LNCaP clone FGC (cell line): ENCODE results near the gene EFNB3.

Source experiments
- DNase-seq: peaks from one replicate; pipeline ENCODE4 v3.0.0-alpha.2; 2011; ENCODE audit warnings: low read depth
- H3K4me3 ChIP-seq: 2 replicates; pipeline ENCODE4 v1.5.1; 2011; ENCODE audit warnings: mild to moderate bottlenecking, low read depth, low read length, control low read depth
- TF ChIP-seq, protein P1 (sequence below): IDR thresholded peaks from 2 replicates; pipeline ENCODE4 v1.5.1; 2012; ENCODE audit warnings: mild to moderate bottlenecking; ENCODE audit not compliant: control insufficient read depth, insufficient read depth; ENCODE audit errors: extremely low read depth

EFNB3 gene

GRCh38 chr17:7754656-7755055 lies 49.7 kb downstream of the EFNB3 start:
- TF ChIP-seq, protein P1, sequence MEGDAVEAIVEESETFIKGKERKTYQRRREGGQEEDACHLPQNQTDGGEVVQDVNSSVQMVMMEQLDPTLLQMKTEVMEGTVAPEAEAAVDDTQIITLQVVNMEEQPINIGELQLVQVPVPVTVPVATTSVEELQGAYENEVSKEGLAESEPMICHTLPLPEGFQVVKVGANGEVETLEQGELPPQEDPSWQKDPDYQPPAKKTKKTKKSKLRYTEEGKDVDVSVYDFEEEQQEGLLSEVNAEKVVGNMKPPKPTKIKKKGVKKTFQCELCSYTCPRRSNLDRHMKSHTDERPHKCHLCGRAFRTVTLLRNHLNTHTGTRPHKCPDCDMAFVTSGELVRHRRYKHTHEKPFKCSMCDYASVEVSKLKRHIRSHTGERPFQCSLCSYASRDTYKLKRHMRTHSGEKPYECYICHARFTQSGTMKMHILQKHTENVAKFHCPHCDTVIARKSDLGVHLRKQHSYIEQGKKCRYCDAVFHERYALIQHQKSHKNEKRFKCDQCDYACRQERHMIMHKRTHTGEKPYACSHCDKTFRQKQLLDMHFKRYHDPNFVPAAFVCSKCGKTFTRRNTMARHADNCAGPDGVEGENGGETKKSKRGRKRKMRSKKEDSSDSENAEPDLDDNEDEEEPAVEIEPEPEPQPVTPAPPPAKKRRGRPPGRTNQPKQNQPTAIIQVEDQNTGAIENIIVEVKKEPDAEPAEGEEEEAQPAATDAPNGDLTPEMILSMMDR, result no peak
- DNase-seq, result no peak
- H3K4me3 ChIP-seq, result no peak overlapping the region

DNA sequence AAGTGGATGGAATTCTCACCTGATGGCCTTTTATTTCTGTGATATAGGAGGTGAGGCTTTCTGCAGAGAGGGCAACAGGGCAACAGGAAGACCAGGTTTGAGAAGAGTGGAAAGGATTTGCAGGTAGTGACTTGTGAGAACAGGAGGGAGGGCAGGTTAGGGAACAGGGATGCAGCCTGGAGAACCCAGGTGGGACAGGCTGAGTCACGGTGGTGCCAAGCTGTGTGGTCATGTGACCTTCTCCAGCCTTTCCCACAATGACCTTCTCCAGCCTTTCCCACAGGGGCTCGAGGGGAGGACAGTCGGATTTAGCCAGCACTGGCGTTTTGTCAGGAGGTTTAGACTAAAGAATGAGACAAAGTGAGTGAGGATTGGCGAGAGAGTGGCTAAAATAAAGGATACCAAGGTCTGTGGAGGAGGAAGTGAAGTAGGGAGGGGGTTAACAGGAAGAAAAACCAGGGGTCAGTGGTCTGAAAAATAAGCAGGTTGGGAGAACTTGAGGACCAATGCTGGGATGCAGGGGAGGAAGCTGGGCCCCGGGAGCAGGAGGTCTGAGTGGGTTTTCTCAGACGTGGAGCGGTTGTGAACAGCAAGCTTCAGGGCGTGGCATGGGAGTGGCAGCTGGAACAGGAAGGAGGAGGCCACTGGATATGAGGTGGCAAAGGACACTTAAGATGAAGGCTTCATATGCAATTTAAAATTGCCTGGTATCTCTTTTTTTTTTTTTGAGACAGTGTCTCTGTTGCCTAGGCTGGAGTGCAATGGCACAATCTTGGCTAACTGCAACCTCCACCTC lies 50.3 kb downstream of the EFNB3 start:
- no peak for DNase-seq
- TF ChIP-seq, protein P1, result no peak
- no peak overlapping the region for H3K4me3 ChIP-seq

DNA sequence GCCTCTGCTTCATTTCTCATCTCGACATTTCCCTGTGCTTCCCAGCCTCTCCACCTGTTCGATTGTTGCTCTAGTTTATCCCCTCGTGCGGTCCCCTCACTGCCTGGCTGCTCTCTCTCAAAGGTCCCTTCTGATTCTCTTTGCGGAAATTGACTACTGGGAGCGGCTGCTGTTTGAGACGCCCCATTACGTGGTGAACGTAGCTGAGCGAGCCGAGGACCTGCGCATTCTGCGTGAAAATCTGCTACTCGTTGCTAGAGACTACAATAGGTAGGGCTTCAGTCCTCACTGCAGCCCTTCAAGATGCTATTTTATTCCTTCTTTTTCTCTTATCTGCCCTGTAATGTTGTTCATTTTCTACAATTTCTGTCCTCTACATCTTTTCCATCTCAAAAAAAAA lies 52.0 kb downstream of the EFNB3 start:
- TF ChIP-seq, protein P1, result no peak
- DNase-seq, result no peak
- H3K4me3 ChIP-seq, result no peak overlapping the region
